Activated T-helper 2 cell treated with anti-CD3 and anti-CD28 coated beads, Interferon-gamma antibody, Interleukin-2, Interleukin-4, amounts not matched to agents 10 μg/mL and 5 μg/mL and 100 μg/mL, durations not matched to agents 14 hours and 24 hours and 36 hours (primary cell): ENCODE results near the gene GUCY2F. TPM values are rescaled to one million over a fixed set of nuclear protein-coding genes. Genes with fewer than 3 reads are reported as not detected.

Source experiments
- DNase-seq: peaks from one replicate; pipeline ENCODE4 v3.0.0; 2021; ENCODE audit warnings: low spot score
- H3K27ac Mint-ChIP-seq: one replicate; pipeline ENCODE4 v1.8.0; 2021; ENCODE audit warnings: mixed read lengths
- H3K27me3 Mint-ChIP-seq: one replicate; pipeline ENCODE4 v1.8.0; 2021; ENCODE audit warnings: low read depth, mixed read lengths
- H3K36me3 Mint-ChIP-seq: one replicate; pipeline ENCODE4 v1.8.0; 2021; ENCODE audit warnings: low read depth, mixed read lengths
- H3K4me1 Mint-ChIP-seq: one replicate; pipeline ENCODE4 v1.8.0; 2021; ENCODE audit warnings: low read depth, mixed read lengths
- H3K4me3 Mint-ChIP-seq: one replicate; pipeline ENCODE4 v1.8.0; 2021; ENCODE audit warnings: low read depth, mild to moderate bottlenecking, moderate library complexity, mixed read lengths
- H3K9me3 Mint-ChIP-seq: one replicate; pipeline ENCODE4 v1.8.0; 2021; ENCODE audit warnings: mixed read lengths
- intact Hi-C: fragments of 100-400 bp; cut with micrococcal nuclease; formaldehyde crosslinking; loops from one replicate; pipeline ENCODE4 v1.15.1; 2023
- total RNA-seq: library from RNA; stranded (reverse); gene quantifications from 2 replicates; pipeline ENCODE4 v1.2.3, GENCODE V29; 2022

GUCY2F gene
- total RNA-seq, 1 donor from 2014 or later = not detected

GRCh38 chrX:109384699-109385098, 97.2 kb downstream of the GUCY2F start:
- Mint-ChIP-seq H3K4me1 (no peaks in the 10 kb centered on the region), H3K27me3 (no peaks in the 10 kb centered on the region), H3K4me3 (no peak overlapping the region), H3K27ac (no peak overlapping the region), H3K9me3 (no peaks in the 10 kb centered on the region), H3K36me3 (no peaks in the 10 kb centered on the region)
- intact Hi-C loops = loop anchor here (10.0 kb wide), 1 partner anchor 690 kb away; no protein-coding TSS in a partner anchor
- DNase-seq = no peak

- no peak overlapping the region for H3K27ac Mint-ChIP-seq
- H3K36me3 Mint-ChIP-seq = no peaks in the 10 kb centered on the region
- no peaks in the 10 kb centered on the region for H3K4me1 Mint-ChIP-seq
- no peaks in the 10 kb centered on the region for H3K9me3 Mint-ChIP-seq
- no peaks in the 10 kb centered on the region for H3K27me3 Mint-ChIP-seq
- DNase-seq = no peak
- H3K4me3 Mint-ChIP-seq = no peak overlapping the region
- intact Hi-C loops = loop anchor here (10.0 kb wide), 1 partner anchor 688 kb away; no protein-coding TSS in a partner anchor
Measured at GRCh38 chrX:109382332-109382731, 99.6 kb downstream of the GUCY2F start.

DNA sequence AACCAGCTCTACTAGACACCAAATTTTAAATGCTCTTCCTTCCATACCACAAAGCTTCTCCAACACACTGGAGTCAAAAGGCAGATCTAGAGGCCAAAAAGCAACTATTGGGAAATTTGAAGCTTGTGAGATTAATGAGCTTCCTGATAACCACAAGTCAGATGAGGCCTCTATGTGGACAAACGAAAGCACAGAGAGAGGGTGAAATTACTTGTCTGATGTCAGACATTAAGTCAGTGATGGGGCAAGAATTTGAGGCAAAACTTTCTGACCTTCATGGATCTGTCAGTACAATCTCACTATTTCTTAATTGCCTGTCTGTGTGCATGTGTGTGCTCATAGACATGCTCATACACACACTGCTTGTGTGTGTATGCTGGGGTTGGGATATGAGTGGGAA, 103.6 kb downstream of the GUCY2F start:
- no peak for DNase-seq
- Mint-ChIP-seq H3K27ac (no peak overlapping the region), H3K36me3 (no peaks in the 10 kb centered on the region), H3K27me3 (no peaks in the 10 kb centered on the region), H3K4me3 (no peak overlapping the region), H3K9me3 (no peaks in the 10 kb centered on the region), H3K4me1 (no peaks in the 10 kb centered on the region)
- intact Hi-C loops = no loop called here

GRCh38 chrX:109374262-109374960, 107.5 kb downstream of the GUCY2F start:
- Mint-ChIP-seq H3K27ac (no peak overlapping the region), H3K4me1 (no peaks in the 10 kb centered on the region), H3K9me3 (no peaks in the 10 kb centered on the region), H3K36me3 (no peaks in the 10 kb centered on the region), H3K4me3 (no peak overlapping the region), H3K27me3 (no peaks in the 10 kb centered on the region)
- intact Hi-C loops = no loop called here
- DNase-seq = no peak

GRCh38 chrX:109373468-109373867, 108.4 kb downstream of the GUCY2F start:
- Mint-ChIP-seq H3K4me1 (no peaks in the 10 kb centered on the region), H3K9me3 (no peaks in the 10 kb centered on the region), H3K4me3 (no peak overlapping the region), H3K36me3 (no peaks in the 10 kb centered on the region), H3K27me3 (no peaks in the 10 kb centered on the region), H3K27ac (no peak overlapping the region)
- DNase-seq = no peak
- intact Hi-C loops = no loop called here

DNA sequence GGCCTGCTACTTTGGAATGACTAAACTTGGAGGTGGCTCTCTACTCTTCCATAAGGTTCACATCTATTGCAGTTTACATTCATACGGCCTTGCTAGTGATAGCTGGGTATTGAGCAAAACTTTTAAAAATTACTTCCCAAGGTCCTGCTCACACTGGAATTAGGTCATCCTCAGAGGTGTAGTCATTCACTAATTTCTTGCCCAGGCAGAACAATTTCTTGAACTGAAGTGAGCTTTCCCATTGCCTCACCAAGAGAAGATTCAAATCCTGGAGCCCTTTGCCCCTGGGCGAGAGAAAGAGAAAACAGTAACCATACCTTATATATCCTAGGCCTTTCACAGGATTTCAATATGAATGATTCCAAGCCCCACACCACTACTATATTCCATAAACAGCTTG, 109.2 kb downstream of the GUCY2F start:
- no peak for DNase-seq
- Mint-ChIP-seq H3K9me3 (no peaks in the 10 kb centered on the region), H3K27me3 (no peaks in the 10 kb centered on the region), H3K4me3 (no peak overlapping the region), H3K36me3 (no peaks in the 10 kb centered on the region), H3K27ac (no peak overlapping the region), H3K4me1 (no peaks in the 10 kb centered on the region)
- intact Hi-C loops = no loop called here

- DNase-seq = no peak
- H3K4me3 Mint-ChIP-seq = no peak overlapping the region
- intact Hi-C loops = no loop called here
- no peaks in the 10 kb centered on the region for H3K9me3 Mint-ChIP-seq
- H3K36me3 Mint-ChIP-seq = no peaks in the 10 kb centered on the region
- H3K27ac Mint-ChIP-seq = no peak overlapping the region
- H3K27me3 Mint-ChIP-seq = no peaks in the 10 kb centered on the region
- no peaks in the 10 kb centered on the region for H3K4me1 Mint-ChIP-seq
Measured at GRCh38 chrX:109372291-109372690, 109.6 kb downstream of the GUCY2F start.

DNA sequence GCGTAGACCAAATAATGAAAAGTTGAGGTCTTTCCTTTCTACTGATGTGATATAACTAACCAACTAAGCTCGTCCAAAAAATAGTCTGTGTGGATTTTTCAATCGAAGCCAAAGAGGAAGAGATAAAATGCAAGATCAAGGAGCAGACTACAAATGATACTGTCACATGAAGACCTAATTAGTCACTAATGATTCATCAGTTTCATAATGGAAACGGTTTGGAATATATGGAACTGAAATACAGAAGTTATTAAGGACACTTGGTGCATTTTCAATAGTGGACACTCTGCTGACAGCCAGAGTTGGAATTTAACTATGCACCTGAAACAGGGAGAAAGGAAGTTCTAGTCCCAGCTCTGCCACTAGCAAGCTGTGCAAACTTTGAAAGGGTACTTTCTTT, 119.8 kb downstream of the GUCY2F start:
- no peak for DNase-seq
- Mint-ChIP-seq H3K4me3 (no peak overlapping the region), H3K27me3 (no peaks in the 10 kb centered on the region), H3K4me1 (no peaks in the 10 kb centered on the region), H3K9me3 (no peaks in the 10 kb centered on the region), H3K27ac (no peak overlapping the region), H3K36me3 (no peaks in the 10 kb centered on the region)
- intact Hi-C loops = no loop called here

GRCh38 chrX:109360301-109360700, 121.6 kb downstream of the GUCY2F start:
- Mint-ChIP-seq H3K27ac (no peak overlapping the region), H3K4me1 (no peaks in the 10 kb centered on the region), H3K9me3 (no peaks in the 10 kb centered on the region), H3K27me3 (no peaks in the 10 kb centered on the region), H3K4me3 (no peak overlapping the region), H3K36me3 (no peaks in the 10 kb centered on the region)
- intact Hi-C loops = no loop called here
- no peak for DNase-seq

DNA sequence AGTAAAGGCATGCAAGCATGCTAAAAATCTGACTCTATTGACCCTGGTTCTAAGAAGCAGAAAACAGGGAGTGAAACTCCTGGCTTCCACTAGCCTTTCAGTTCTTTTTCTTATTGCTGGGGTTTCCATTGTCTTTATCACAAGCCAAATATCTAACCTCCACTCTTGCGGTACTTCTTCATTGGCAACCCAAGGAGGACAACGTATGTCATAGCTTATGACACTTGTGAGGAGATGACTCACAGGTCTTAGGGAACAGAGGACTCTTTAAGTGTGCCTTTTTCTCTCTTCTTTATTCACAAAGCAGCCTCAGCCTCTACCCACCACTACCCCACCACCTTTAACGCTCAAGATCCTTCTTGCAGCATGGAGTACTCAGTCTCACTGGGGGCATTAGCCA, 124.2 kb downstream of the GUCY2F start:
- intact Hi-C loops = loop anchor here (1.0 kb wide), 1 partner anchor 86 kb away; no protein-coding TSS in a partner anchor
- no peaks in the 10 kb centered on the region for H3K9me3 Mint-ChIP-seq
- H3K27me3 Mint-ChIP-seq = no peaks in the 10 kb centered on the region
- no peaks in the 10 kb centered on the region for H3K36me3 Mint-ChIP-seq
- no peak overlapping the region for H3K4me3 Mint-ChIP-seq
- DNase-seq = no peak
- no peaks in the 10 kb centered on the region for H3K4me1 Mint-ChIP-seq
- H3K27ac Mint-ChIP-seq = no peak overlapping the region

- H3K36me3 Mint-ChIP-seq = no peaks in the 10 kb centered on the region
- H3K4me3 Mint-ChIP-seq = no peak overlapping the region
- no peaks in the 10 kb centered on the region for H3K9me3 Mint-ChIP-seq
- no peak overlapping the region for H3K27ac Mint-ChIP-seq
- no peak for DNase-seq
- no peaks in the 10 kb centered on the region for H3K27me3 Mint-ChIP-seq
- intact Hi-C loops = loop anchor here (1.0 kb wide), 1 partner anchor 85 kb away; no protein-coding TSS in a partner anchor
- H3K4me1 Mint-ChIP-seq = no peaks in the 10 kb centered on the region
Measured at GRCh38 chrX:109356684-109357083, 125.2 kb downstream of the GUCY2F start.

GRCh38 chrX:109352066-109352588, 129.8 kb downstream of the GUCY2F start:
- no peak for DNase-seq
- intact Hi-C loops = no loop called here
- no peaks in the 10 kb centered on the region for H3K4me1 Mint-ChIP-seq
- no peaks in the 10 kb centered on the region for H3K9me3 Mint-ChIP-seq
- H3K27me3 Mint-ChIP-seq = no peaks in the 10 kb centered on the region
- no peak overlapping the region for H3K27ac Mint-ChIP-seq
- H3K4me3 Mint-ChIP-seq = no peak overlapping the region
- H3K36me3 Mint-ChIP-seq = no peaks in the 10 kb centered on the region

- H3K27me3 Mint-ChIP-seq = no peaks in the 10 kb centered on the region
Measured at GRCh38 chrX:109351557-109351956, 130.3 kb downstream of the GUCY2F start.

More at GRCh38 chrX:109351557-109351956, 130.3 kb downstream of the GUCY2F start:
- no peaks in the 10 kb centered on the region for H3K36me3 Mint-ChIP-seq
- H3K4me1 Mint-ChIP-seq = no peaks in the 10 kb centered on the region
- H3K4me3 Mint-ChIP-seq = no peak overlapping the region
- no peaks in the 10 kb centered on the region for H3K9me3 Mint-ChIP-seq
- no peak for DNase-seq
- H3K27ac Mint-ChIP-seq = no peak overlapping the region
- intact Hi-C loops = no loop called here
